HL-60 (cell line): Measurements from ENCODE around the gene USP31.

Source experiments
- DNase-seq, 2 experiments: peaks; one replicate each; pipeline ENCODE4 v3.0.0-alpha.2; 2010 to 2020; ENCODE audit warnings: low read depth in 1 of 2, low spot score in 1 of 2
- H3K27ac ChIP-seq: fragments of 250-450 bp; sonication (Bioruptor Pico); replicated peaks from 2 replicates; pipeline ENCODE4 v1.5.1; 2020; ENCODE audit warnings: mild to moderate bottlenecking, moderate library complexity
- H3K27me3 ChIP-seq: fragments of 250-450 bp; sonication (Bioruptor Pico); 2 replicates; pipeline ENCODE4 v1.5.1; 2021; ENCODE audit warnings: mild to moderate bottlenecking, moderate library complexity; ENCODE audit not compliant: insufficient read depth, poor library complexity, severe bottlenecking
- H3K4me3 ChIP-seq: replicated peaks from 2 replicates; pipeline ENCODE4 v1.5.1; 2011; ENCODE audit warnings: mild to moderate bottlenecking, control low read depth, low read length; ENCODE audit not compliant: insufficient read depth
- GABPA ChIP-seq: IDR thresholded peaks from 2 replicates; pipeline ENCODE4 v1.6.1; 2012; ENCODE audit warnings: low read depth
- POLR2AphosphoS5 ChIP-seq: IDR thresholded peaks from 2 replicates; pipeline ENCODE4 v1.6.1; 2012; ENCODE audit warnings: low read depth
- SPI1 ChIP-seq: IDR thresholded peaks from 2 replicates; pipeline ENCODE4 v1.6.1; 2012; ENCODE audit warnings: low read depth, mild to moderate bottlenecking, borderline replicate concordance
- TF ChIP-seq, protein P1 (sequence below): IDR thresholded peaks from 2 replicates; pipeline ENCODE4 v1.6.1; 2012; ENCODE audit warnings: low read depth; ENCODE audit not compliant: insufficient replicate concordance
- TF ChIP-seq, protein P2 (sequence below): IDR thresholded peaks from one replicate; pipeline ENCODE4 v1.5.1; 2011; ENCODE audit warnings: low read length, control low read depth, inconsistent platforms; ENCODE audit not compliant: insufficient read depth

Gene USP31

GRCh38 chr16:23029733-23030420 lies 119.4 kb downstream of the USP31 start:
- no peak for DNase-seq
- H3K27me3 ChIP-seq = peaks cover 2% of the 10 kb centered on the region
- no peak overlapping the region for H3K4me3 ChIP-seq
- TF ChIP-seq POLR2AphosphoS5 = no peak
- TF ChIP-seq GABPA = no peak
- no peak for TF ChIP-seq SPI1
- TF ChIP-seq, protein P1, sequence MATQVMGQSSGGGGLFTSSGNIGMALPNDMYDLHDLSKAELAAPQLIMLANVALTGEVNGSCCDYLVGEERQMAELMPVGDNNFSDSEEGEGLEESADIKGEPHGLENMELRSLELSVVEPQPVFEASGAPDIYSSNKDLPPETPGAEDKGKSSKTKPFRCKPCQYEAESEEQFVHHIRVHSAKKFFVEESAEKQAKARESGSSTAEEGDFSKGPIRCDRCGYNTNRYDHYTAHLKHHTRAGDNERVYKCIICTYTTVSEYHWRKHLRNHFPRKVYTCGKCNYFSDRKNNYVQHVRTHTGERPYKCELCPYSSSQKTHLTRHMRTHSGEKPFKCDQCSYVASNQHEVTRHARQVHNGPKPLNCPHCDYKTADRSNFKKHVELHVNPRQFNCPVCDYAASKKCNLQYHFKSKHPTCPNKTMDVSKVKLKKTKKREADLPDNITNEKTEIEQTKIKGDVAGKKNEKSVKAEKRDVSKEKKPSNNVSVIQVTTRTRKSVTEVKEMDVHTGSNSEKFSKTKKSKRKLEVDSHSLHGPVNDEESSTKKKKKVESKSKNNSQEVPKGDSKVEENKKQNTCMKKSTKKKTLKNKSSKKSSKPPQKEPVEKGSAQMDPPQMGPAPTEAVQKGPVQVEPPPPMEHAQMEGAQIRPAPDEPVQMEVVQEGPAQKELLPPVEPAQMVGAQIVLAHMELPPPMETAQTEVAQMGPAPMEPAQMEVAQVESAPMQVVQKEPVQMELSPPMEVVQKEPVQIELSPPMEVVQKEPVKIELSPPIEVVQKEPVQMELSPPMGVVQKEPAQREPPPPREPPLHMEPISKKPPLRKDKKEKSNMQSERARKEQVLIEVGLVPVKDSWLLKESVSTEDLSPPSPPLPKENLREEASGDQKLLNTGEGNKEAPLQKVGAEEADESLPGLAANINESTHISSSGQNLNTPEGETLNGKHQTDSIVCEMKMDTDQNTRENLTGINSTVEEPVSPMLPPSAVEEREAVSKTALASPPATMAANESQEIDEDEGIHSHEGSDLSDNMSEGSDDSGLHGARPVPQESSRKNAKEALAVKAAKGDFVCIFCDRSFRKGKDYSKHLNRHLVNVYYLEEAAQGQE = no peak
- TF ChIP-seq, protein P2, sequence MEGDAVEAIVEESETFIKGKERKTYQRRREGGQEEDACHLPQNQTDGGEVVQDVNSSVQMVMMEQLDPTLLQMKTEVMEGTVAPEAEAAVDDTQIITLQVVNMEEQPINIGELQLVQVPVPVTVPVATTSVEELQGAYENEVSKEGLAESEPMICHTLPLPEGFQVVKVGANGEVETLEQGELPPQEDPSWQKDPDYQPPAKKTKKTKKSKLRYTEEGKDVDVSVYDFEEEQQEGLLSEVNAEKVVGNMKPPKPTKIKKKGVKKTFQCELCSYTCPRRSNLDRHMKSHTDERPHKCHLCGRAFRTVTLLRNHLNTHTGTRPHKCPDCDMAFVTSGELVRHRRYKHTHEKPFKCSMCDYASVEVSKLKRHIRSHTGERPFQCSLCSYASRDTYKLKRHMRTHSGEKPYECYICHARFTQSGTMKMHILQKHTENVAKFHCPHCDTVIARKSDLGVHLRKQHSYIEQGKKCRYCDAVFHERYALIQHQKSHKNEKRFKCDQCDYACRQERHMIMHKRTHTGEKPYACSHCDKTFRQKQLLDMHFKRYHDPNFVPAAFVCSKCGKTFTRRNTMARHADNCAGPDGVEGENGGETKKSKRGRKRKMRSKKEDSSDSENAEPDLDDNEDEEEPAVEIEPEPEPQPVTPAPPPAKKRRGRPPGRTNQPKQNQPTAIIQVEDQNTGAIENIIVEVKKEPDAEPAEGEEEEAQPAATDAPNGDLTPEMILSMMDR = no peak
- H3K27ac ChIP-seq = no peak overlapping the region

DNA sequence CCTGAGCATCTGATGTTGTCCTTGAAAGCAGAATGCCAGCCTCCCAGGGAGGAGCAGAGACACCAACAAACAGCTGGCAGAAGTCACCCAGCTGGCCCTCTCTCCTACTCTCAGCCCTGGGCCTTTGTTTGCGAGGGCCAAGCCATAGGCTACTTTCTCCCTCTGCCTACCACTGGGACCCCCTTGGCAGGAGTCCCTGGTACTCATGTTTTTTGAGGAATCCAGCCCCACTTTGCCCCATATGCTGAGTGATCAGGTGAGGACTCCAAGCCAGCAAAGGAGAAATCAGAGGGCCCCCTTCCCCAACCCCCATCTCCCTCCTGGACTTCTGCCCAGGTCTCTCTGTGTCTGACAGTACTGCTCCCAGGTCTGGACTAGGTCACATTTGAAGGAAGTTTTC lies 121.9 kb downstream of the USP31 start:
- Histone ChIP-seq H3K27me3 (peaks cover 2% of the 10 kb centered on the region), H3K27ac (no peak overlapping the region), H3K4me3 (no peak overlapping the region)
- DNase-seq = no peak
- TF ChIP-seq SPI1 (no peak), GABPA (no peak), POLR2AphosphoS5 (no peak)
- TF ChIP-seq, protein P2 = no peak
- TF ChIP-seq, protein P1 = no peak

- H3K4me3 ChIP-seq = no peak overlapping the region
- no peak for TF ChIP-seq SPI1
- TF ChIP-seq, protein P1 = peak; percentile 96
- H3K27me3 ChIP-seq = peaks cover 2% of the 10 kb centered on the region
- H3K27ac ChIP-seq = no peak overlapping the region
- DNase-seq = no peak
Measured at GRCh38 chr16:23026784-23027362, 122.4 kb downstream of the USP31 start.
